GM12874 (cell line): Measurements from ENCODE around the gene FREM2.

ENCODE experiments used
- TF ChIP-seq, protein P1 (sequence below): IDR thresholded peaks from 2 replicates; pipeline ENCODE4 v1.5.1; 2011; ENCODE audit warnings: low read depth, mild to moderate bottlenecking, control low read depth, low read length, moderate library complexity; ENCODE audit not compliant: insufficient read depth

Gene FREM2

DNA sequence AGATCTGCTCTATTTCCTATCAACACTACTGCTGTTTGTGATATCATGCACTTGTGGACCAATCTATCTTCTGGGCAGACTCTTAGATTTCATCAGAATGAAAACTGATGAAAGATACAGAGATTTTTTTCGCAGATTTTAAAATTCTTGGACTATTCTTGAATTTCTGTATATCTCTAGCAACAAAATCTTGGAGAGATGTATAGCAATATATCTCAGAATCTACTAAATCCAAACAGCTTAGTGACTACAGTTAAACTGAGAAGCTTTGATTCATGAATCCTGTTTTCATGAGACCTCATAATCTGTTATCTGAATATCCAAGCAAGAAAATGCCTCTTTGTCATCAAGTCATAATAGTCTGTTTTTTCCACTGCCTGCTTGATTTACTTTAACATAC lies 28.0 kb upstream of the FREM2 start:
- TF ChIP-seq, protein P1, sequence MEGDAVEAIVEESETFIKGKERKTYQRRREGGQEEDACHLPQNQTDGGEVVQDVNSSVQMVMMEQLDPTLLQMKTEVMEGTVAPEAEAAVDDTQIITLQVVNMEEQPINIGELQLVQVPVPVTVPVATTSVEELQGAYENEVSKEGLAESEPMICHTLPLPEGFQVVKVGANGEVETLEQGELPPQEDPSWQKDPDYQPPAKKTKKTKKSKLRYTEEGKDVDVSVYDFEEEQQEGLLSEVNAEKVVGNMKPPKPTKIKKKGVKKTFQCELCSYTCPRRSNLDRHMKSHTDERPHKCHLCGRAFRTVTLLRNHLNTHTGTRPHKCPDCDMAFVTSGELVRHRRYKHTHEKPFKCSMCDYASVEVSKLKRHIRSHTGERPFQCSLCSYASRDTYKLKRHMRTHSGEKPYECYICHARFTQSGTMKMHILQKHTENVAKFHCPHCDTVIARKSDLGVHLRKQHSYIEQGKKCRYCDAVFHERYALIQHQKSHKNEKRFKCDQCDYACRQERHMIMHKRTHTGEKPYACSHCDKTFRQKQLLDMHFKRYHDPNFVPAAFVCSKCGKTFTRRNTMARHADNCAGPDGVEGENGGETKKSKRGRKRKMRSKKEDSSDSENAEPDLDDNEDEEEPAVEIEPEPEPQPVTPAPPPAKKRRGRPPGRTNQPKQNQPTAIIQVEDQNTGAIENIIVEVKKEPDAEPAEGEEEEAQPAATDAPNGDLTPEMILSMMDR, result no peak

DNA sequence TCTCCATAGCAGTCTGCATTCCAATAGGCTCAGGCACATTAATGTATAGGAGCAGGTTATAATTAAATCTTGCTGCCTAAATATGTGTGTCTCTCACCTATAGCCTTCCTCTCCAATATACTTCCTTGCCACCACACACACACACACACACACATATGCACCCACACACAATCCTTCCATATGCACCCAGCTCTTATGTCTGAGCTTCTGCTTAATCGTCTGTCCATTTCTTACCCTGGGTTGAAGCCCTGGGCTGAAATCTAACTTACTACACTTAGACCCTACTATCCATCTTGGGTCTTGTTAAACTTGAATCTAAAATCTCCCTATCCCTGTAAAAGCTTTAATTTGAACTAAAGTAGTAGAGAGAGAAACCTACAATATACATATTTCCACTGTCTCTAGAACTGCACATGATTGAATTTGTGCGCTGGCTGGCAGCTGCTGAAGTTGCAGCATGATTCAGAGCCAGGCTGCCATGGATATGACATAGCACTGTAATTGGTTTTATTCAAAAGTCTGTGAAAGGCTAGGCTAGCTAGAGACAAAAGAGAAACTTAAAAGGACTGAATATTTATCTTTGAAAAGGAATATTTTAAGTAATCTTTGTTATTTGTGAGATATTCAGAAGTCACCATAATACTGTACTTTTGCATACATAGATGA lies 25.7 kb upstream of the FREM2 start:
- TF ChIP-seq, protein P1, result no peak

DNA sequence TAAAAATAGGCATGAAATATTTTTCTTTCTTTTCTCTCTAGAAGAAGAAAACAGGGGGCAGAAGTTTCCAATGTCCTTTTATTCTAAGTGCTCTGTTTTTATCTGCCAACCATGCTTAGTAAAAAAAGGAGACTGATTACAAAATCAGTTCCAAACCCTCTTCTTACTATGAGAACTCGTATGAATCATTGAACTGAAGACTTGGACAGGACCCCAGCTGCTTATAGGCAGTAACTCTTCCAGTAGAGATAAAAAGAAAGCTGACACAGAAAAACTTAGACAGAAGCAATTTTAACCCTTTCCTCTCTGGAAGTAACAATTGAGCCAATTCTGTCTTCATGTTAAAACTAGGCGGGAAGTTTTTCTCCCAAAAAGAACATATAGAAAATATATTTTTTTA lies 24.5 kb upstream of the FREM2 start:
- TF ChIP-seq, protein P1, result no peak

DNA sequence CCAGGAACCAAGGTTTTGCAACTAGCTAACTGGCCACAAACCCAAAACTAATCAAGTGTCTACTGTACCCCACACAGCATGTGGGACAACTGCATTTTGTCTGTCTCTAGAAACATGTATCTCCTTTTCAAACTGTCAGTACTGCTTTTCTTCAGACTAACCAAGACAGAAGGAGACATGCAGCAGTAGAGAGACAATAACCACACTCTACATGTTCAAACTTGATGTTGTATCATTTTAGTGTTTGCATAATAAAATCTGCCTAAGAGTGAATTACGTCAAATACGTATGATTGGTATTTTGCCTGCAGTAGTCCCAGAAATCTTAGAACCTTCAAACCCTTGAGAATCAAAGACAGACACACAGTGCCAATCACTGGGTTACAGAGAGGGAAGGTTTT lies 22.0 kb upstream of the FREM2 start:
- TF ChIP-seq, protein P1, result no peak

DNA sequence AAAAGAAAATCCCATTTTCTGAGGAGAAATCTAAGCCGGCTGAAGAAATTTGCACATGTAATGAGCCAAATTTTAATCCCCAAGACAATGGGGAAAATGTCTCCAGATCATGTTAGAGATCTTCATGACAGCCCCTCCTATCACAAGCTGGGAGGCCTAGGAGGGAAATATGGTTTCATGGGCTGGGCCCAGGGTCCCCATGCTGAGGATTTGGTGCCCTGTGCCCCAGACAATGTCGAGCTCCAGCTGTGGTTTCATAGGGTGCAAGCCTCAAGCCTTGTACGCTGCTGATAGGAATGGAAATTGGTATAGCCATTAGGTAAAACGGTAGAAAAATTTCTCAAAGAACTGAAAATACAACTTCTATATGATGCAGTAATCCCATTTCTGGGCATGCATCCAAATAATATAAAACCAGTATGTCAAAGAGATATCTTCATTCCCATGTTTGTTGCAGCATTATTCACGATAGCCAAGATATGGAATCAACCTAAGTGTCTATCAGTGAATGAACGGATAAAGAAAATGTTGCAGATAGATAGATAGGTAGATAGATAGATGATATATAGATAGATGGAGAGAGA lies 19.3 kb upstream of the FREM2 start:
- TF ChIP-seq, protein P1, result no peak

DNA sequence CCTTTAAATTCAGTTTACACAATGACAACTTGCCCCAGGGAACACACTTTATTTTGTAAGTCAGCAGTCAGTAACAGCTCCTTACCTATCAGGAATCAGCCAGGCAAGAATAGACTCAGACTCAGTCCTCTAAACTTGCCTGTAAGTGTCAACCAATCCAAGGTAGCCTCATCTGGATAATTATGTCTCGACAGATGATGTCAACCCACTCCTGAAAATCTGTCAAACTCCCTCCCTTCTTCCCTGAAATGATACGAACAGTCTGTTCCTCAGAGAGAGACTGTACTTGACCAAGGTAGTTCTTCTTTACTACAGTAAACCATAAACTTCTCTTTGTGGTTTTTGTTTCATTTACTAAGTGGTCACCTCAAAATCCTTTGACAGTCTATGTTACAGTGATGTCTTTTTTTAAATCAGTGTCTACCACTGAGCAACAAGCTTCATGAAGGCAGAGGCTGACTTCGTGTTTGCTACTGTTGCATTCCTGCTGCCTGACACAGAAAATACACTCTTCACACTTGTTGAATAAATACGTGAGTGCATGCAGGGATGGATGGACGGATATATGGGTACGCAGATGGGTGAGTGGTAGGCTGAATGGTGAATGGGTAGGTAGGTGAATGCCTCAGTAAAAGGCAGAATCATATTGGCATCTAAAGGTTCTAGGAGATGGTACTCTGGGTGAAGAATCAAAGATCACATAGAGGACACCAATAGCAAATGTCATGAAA lies 17.5 kb upstream of the FREM2 start:
- TF ChIP-seq, protein P1, result no peak

DNA sequence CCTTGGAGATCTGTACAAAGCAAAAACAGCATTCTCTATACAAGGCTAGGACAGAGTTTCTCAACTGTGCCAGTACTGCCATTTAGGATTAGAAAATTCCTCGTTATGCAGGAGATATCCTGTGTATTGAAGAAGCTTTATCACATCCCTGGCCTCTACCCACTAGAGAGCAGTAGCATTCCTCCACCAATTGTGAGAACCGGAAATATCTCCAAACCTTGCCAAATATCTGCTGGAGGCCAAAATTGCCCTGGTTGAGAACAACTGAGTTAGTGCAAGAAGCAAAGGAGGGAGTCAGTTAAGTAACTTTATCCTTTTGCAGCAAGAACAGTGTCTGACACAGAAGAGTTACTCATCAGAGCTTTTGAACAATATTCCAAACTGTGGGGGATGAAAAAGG lies 16.2 kb upstream of the FREM2 start:
- TF ChIP-seq, protein P1, result no peak
